Brain microvascular endothelial cell (primary cell): Measurements from ENCODE around the gene TDRD12.

Source experiments
- DNase-seq: peaks from one replicate; pipeline ENCODE4 v3.0.0-alpha.2; 2020
- H3K27ac ChIP-seq: fragments of 250-450 bp; sonication (Bioruptor Pico); 2 replicates; pipeline ENCODE4 v1.5.1; 2020; ENCODE audit warnings: mild to moderate bottlenecking, moderate library complexity
- H3K27me3 ChIP-seq: fragments of 250-450 bp; sonication (Bioruptor Pico); replicated peaks from 2 replicates; pipeline ENCODE4 v1.5.1; 2020; ENCODE audit warnings: mild to moderate bottlenecking
- H3K36me3 ChIP-seq: fragments of 250-450 bp; sonication (Bioruptor Pico); replicated peaks from 2 replicates; pipeline ENCODE4 v1.5.1; 2020; ENCODE audit warnings: mild to moderate bottlenecking
- H3K4me3 ChIP-seq: 2 replicates; pipeline ENCODE4 v1.5.1; 2011; ENCODE audit warnings: low read depth, mild to moderate bottlenecking, control low read depth, low read length, moderate library complexity
- in situ Hi-C: cut with HindIII; loops from 2 replicates; pipeline ENCODE4 v1.10.0; 2017; ENCODE audit warnings: low sequenced_read_pairs, low pct_ligation_motif_present
- TF ChIP-seq, protein P1 (sequence below): IDR thresholded peaks from 2 replicates; pipeline ENCODE4 v1.5.1; 2011; ENCODE audit warnings: low read depth, mild to moderate bottlenecking, moderate library complexity, low read length, control low read depth, inconsistent platforms; ENCODE audit errors: missing control alignments

Gene TDRD12

GRCh38 chr19:32798201-32798600 lies 78.6 kb downstream of the TDRD12 start:
- Histone ChIP-seq H3K4me3 (no peak overlapping the region), H3K27me3 (no peaks in the 10 kb centered on the region), H3K27ac (no peak overlapping the region), H3K36me3 (no peaks in the 10 kb centered on the region)
- DNase-seq = no peak
- TF ChIP-seq, protein P1, sequence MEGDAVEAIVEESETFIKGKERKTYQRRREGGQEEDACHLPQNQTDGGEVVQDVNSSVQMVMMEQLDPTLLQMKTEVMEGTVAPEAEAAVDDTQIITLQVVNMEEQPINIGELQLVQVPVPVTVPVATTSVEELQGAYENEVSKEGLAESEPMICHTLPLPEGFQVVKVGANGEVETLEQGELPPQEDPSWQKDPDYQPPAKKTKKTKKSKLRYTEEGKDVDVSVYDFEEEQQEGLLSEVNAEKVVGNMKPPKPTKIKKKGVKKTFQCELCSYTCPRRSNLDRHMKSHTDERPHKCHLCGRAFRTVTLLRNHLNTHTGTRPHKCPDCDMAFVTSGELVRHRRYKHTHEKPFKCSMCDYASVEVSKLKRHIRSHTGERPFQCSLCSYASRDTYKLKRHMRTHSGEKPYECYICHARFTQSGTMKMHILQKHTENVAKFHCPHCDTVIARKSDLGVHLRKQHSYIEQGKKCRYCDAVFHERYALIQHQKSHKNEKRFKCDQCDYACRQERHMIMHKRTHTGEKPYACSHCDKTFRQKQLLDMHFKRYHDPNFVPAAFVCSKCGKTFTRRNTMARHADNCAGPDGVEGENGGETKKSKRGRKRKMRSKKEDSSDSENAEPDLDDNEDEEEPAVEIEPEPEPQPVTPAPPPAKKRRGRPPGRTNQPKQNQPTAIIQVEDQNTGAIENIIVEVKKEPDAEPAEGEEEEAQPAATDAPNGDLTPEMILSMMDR = no peak
- in situ Hi-C loops = no loop called here

DNA sequence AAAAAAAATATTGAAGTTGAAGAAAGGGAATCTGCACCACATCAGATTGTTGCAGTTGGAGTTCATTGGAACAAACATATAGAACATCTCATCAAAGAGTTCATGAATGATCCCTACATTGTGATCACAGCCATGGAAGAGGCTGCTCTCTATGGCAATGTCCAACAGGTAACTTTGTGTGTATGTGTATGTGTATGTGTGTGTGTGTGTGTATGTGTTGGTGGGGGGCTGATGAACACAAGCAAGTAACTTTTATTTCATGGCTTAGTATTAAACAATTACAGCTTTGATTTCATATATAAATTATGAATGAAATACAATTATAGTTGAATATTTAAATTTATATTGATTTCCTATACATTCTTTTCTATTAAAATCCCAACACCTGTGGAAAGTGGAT lies 80.6 kb downstream of the TDRD12 start:
- Histone ChIP-seq H3K4me3 (no peak overlapping the region), H3K27ac (no peak overlapping the region), H3K27me3 (no peaks in the 10 kb centered on the region), H3K36me3 (no peaks in the 10 kb centered on the region)
- DNase-seq = no peak
- in situ Hi-C loops = no loop called here
- TF ChIP-seq, protein P1 = no peak

DNA sequence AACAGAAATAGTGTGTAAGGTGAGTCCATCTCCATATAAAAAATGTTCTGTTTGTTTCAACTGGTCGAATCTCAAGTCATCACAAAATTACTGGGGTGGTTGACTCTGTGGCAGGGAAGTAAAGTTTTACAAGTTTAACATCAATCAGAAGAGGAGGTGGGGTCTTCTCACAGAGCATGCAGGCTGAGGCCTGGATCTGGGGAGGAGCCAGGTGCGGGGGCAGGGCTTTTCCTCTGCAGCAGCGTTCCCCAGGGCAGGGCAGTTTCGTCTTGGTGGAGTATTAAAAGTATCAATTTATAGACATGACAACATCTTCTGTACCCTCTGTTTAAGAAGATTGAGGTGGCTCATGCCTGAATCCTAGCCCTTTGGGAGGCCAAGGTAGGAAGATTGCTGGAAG lies 81.2 kb downstream of the TDRD12 start:
- Histone ChIP-seq H3K36me3 (no peaks in the 10 kb centered on the region), H3K4me3 (no peak overlapping the region), H3K27me3 (no peaks in the 10 kb centered on the region), H3K27ac (no peak overlapping the region)
- in situ Hi-C loops = no loop called here
- no peak for DNase-seq
- TF ChIP-seq, protein P1 = no peak

GRCh38 chr19:32802840-32803239 lies 83.3 kb downstream of the TDRD12 start:
- in situ Hi-C loops = no loop called here
- Histone ChIP-seq H3K27ac (no peak overlapping the region), H3K4me3 (no peak overlapping the region), H3K36me3 (no peaks in the 10 kb centered on the region), H3K27me3 (no peaks in the 10 kb centered on the region)
- TF ChIP-seq, protein P1 = no peak
- DNase-seq = no peak

- TF ChIP-seq, protein P1 = no peak
- Histone ChIP-seq H3K27me3 (no peaks in the 10 kb centered on the region), H3K27ac (no peak overlapping the region), H3K4me3 (no peak overlapping the region), H3K36me3 (no peaks in the 10 kb centered on the region)
- in situ Hi-C loops = no loop called here
- DNase-seq = no peak
Observed at GRCh38 chr19:32808236-32808635, 88.7 kb downstream of the TDRD12 start.

GRCh38 chr19:32809254-32809653 lies 89.7 kb downstream of the TDRD12 start:
- no peaks in the 10 kb centered on the region for H3K27me3 ChIP-seq
- no peak overlapping the region for H3K4me3 ChIP-seq
- TF ChIP-seq, protein P1 = no peak
- H3K27ac ChIP-seq = no peak overlapping the region
- no peaks in the 10 kb centered on the region for H3K36me3 ChIP-seq
- DNase-seq = no peak
- in situ Hi-C loops = no loop called here
